Spleen (tissue), 11 donors: ENCODE results near the gene SNAPC1. TPM values are rescaled to one million over a fixed set of nuclear protein-coding genes. Genes with fewer than 3 reads are reported as not detected.
"Not testable (repeated sequence)": the region's sequence is repeated elsewhere in the genome, so short reads cannot be mapped to it uniquely, and the experiment has no call there.

Experiments
- DNase-seq: peaks from one replicate; pipeline ENCODE4 v3.0.0-alpha.2; 2020
- H3K27ac ChIP-seq, 8 donors: fragments of 200-600 bp; sonication (generic) in 7 of 8; 1 replicate in 4 of 8; 2 replicates in 4 of 8; pipeline versions ENCODE4 v1.5.0 to v1.8.0; 2016 to 2021; ENCODE audit warnings: inconsistent platforms in 4 of 8, mild to moderate bottlenecking in 4 of 8, moderate library complexity in 1 of 8
- H3K27me3 ChIP-seq, 7 donors: fragments of 200-600 bp; sonication (generic) in 6 of 7; replicated peaks in 1 of 7; 1 replicate in 4 of 7; 2 replicates in 3 of 7; pipeline versions ENCODE4 v1.5.0 to v1.8.0; 2016 to 2021; ENCODE audit warnings: inconsistent platforms in 3 of 7, mild to moderate bottlenecking in 1 of 7
- H3K36me3 ChIP-seq, 6 donors: fragments of 200-600 bp; sonication (generic) in 5 of 6; 1 replicate in 4 of 6; 2 replicates in 2 of 6; pipeline versions ENCODE4 v1.5.0 to v1.8.0; 2016 to 2021; ENCODE audit warnings: inconsistent platforms in 2 of 6
- H3K4me1 ChIP-seq, 6 donors: fragments of 200-600 bp; sonication (generic) in 5 of 6; 1 replicate in 3 of 6; 2 replicates in 3 of 6; pipeline versions ENCODE4 v1.5.0 to v1.8.0; 2016 to 2021; ENCODE audit warnings: inconsistent platforms in 3 of 6
- H3K4me3 ChIP-seq, 8 donors: fragments of 200-600 bp; sonication (generic) in 7 of 8; 1 replicate in 4 of 8; 2 replicates in 4 of 8; pipeline versions ENCODE4 v1.5.0 to v1.8.0; 2016 to 2021; ENCODE audit warnings: inconsistent platforms in 4 of 8, mild to moderate bottlenecking in 4 of 8, moderate library complexity in 2 of 8
- H3K9me3 ChIP-seq, 8 donors: fragments of 200-600 bp; sonication (generic) in 7 of 8; 1 replicate in 4 of 8; 2 replicates in 4 of 8; pipeline versions ENCODE4 v1.5.0 to v1.8.0; 2016 to 2021; ENCODE audit warnings: inconsistent platforms in 4 of 8
- CTCF ChIP-seq, 11 experiments: fragments of 200-600 bp in 7 of 11; fragments of 450-650 bp in 4 of 11; sonication (generic) in 4 of 11; IDR thresholded peaks in 8 of 11; conservative IDR thresholded peaks in 3 of 11; 1 replicate in 7 of 11; 2 replicates in 4 of 11; pipeline versions ENCODE4 v1.4.0 to v1.8.0; 2016 to 2021; ENCODE audit warnings: antibody characterized with exemption in 11 of 11, inconsistent platforms in 4 of 11, mild to moderate bottlenecking in 1 of 11
- POLR2A ChIP-seq, 3 donors: fragments of 450-650 bp; IDR thresholded peaks; one replicate each; pipeline ENCODE4 v1.5.1; 2017; ENCODE audit warnings: antibody characterized with exemption in 3 of 3, mild to moderate bottlenecking in 1 of 3
- POLR2AphosphoS5 ChIP-seq, 3 donors: sonication (generic); formaldehyde crosslinking; IDR thresholded peaks; one replicate each; pipeline ENCODE4 v1.5.1; 2017; ENCODE audit warnings: antibody characterized with exemption in 3 of 3
- whole genome bisulfite sequencing, 5 donors: extraction: QIAGEN DNeasy Blood & Tissue Kit in 3 of 5; methylation state at CpG; one replicate each; pipeline versions ENCODE4 v1.1.5 to v1.1.7; 2013 to 2018; 5-methylcytosine and 5-hydroxymethylcytosine counted together
- intact Hi-C: fragments of 100-400 bp; cut with DNase I; formaldehyde crosslinking; loops from one replicate; pipeline ENCODE4 v1.15.0; 2023; ENCODE audit warnings: low total_unique reads
- polyA plus RNA-seq, 3 donors: library from polyadenylated mRNA; stranded (reverse); fragments of 200-250 nt; gene quantifications; one replicate each; pipeline ENCODE4 v1.2.1, GENCODE V29; 2013
- total RNA-seq, 7 donors: library from RNA; depleted of rRNA in 3 of 7; stranded (reverse); fragments of >200 nt in 3 of 7; fragmentation: NEBNext Ultra II Directional in 4 of 7; extraction: Animal tissue kit (Norgen Biotek cat#: 25700) in 4 of 7; gene quantifications; one replicate each; pipeline versions ENCODE4 v1.1.0 to v1.2.1, GENCODE V29; 2016 to 2021
- donor health status: healthy with polysubstance abuse.
- donor health status: DM: no; HTN: no; CAD: no; lungs with moderate emphysema.
- donor health status: DM: no; HTN: no; CAD: no.
- donor health status: Bipolar disorder and iron deficiency.
- donor health status: healthy.
- donor health status: DM: no; HTN: no; CAD: no.
- donor health status: DM: yes; HTN: yes; CAD: no.

The SNAPC1 gene
- total and polyA plus RNA-seq, 10 donors: 3.3 to 12.2 (median 5.8) TPM

- intact Hi-C loops: no loop called here
- no peak overlapping the region for H3K27ac ChIP-seq
- H3K9me3 ChIP-seq: no peaks in the 10 kb centered on the region
- no peak for DNase-seq
- 92 to 98% (median 94%) methylated on average over 5 of the region's 5 CpGs for WGBS, 5 donors
- H3K4me1 ChIP-seq: peaks cover 0 to 12% (median 0%) of the 10 kb centered on the region in 6 donors
- no peak overlapping the region for H3K4me3 ChIP-seq
- no peaks in the 10 kb centered on the region for H3K27me3 ChIP-seq
- no peak for TF ChIP-seq CTCF (IDR thresholded peaks at IDR 0.05 in 8 of 11, conservative IDR thresholded peaks at IDR 0.05 in 3 of 11)
- no peak for TF ChIP-seq POLR2A (IDR thresholded peaks at IDR 0.05)
- TF ChIP-seq POLR2AphosphoS5 (IDR thresholded peaks at IDR 0.05): no peak
- peaks cover 7 to 98% (median 82%) of the 10 kb centered on the region in 6 donors for H3K36me3 ChIP-seq
These were observed 18.0 kb upstream of the SNAPC1 start for GRCh38 chr14:61744238-61744637.

GRCh38 chr14:61746346-61746745 is 15.9 kb upstream of the SNAPC1 start:
- H3K9me3 ChIP-seq, H3K4me3 ChIP-seq, DNase-seq, intact Hi-C loops, H3K27me3 ChIP-seq: not testable (repeated sequence)
- Histone ChIP-seq H3K4me1 (peaks cover 0 to 33% (median 12%) of the 10 kb centered on the region in 6 donors), H3K36me3 (peaks cover 5 to 85% (median 65%) of the 10 kb centered on the region in 6 donors), H3K27ac (peak overlapping the region in 2 of 8 donors; percentile 26 to 48)
- 81 to 94% (median 86%) methylated on average over 3 of the region's 3 CpGs for WGBS, 5 donors

GRCh38 chr14:61746881-61747280 is 15.3 kb upstream of the SNAPC1 start:
- Histone ChIP-seq H3K9me3 (no peaks in the 10 kb centered on the region), H3K36me3 (peaks cover 5 to 80% (median 59%) of the 10 kb centered on the region in 6 donors), H3K4me3 (no peak overlapping the region), H3K4me1 (peaks cover 0 to 38% (median 17%) of the 10 kb centered on the region in 6 donors), H3K27ac (peak overlapping the region in 2 of 8 donors; percentile 26 to 48), H3K27me3 (no peaks in the 10 kb centered on the region)
- DNase-seq: no peak
- no peak for TF ChIP-seq CTCF (IDR thresholded peaks at IDR 0.05 in 8 of 11, conservative IDR thresholded peaks at IDR 0.05 in 3 of 11)
- no peak for TF ChIP-seq POLR2AphosphoS5 (IDR thresholded peaks at IDR 0.05)
- TF ChIP-seq POLR2A (IDR thresholded peaks at IDR 0.05): no peak
- intact Hi-C loops: no loop called here

- H3K36me3 ChIP-seq: peaks cover 5 to 75% (median 55%) of the 10 kb centered on the region in 6 donors
- H3K9me3 ChIP-seq: no peaks in the 10 kb centered on the region
- no peak overlapping the region for H3K4me3 ChIP-seq
- TF ChIP-seq CTCF (IDR thresholded peaks at IDR 0.05 in 8 of 11, conservative IDR thresholded peaks at IDR 0.05 in 3 of 11) (no peak), POLR2A (IDR thresholded peaks at IDR 0.05) (no peak), POLR2AphosphoS5 (IDR thresholded peaks at IDR 0.05) (no peak)
- no peak overlapping the region for H3K27ac ChIP-seq
- H3K4me1 ChIP-seq: peaks cover 3 to 43% (median 22%) of the 10 kb centered on the region in 6 donors
- WGBS, 5 donors: 76 to 92% (median 86%) methylated on average over 3 of the region's 3 CpGs
- no peak for DNase-seq
- intact Hi-C loops: no loop called here
- no peaks in the 10 kb centered on the region for H3K27me3 ChIP-seq
These were observed 14.9 kb upstream of the SNAPC1 start for GRCh38 chr14:61747342-61747741.

DNA sequence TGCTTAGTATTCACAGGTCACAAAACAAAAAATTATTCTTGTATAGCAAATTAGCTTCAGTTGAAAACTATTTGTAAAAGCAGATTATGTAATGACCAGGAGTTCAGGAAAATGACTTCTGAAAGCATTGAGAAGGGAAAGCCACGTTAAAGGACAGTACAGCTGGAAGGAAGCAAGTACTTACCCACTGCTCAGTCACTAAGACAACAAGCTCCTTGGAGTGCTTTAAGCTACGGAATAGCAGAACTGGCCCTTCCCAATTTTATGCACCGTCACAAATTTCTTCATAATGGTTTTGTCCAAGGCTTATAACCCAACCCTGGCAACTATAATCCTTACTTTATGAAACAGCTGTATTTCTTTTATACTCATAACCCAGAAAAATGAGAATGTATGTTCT is 13.0 kb upstream of the SNAPC1 start:
- Histone ChIP-seq H3K4me3 (no peak overlapping the region), H3K27me3 (no peaks in the 10 kb centered on the region), H3K27ac (peak overlapping the region in 5 of 8 donors; percentile 8 to 91 (median 34)), H3K4me1 (peaks cover 8 to 51% (median 28%) of the 10 kb centered on the region in 6 donors), H3K36me3 (peaks cover 5 to 56% (median 38%) of the 10 kb centered on the region in 6 donors), H3K9me3 (no peaks in the 10 kb centered on the region)
- 33 to 61% (median 40%) methylated on average over 3 of the region's 3 CpGs for WGBS, 5 donors
- intact Hi-C loops: no loop called here
- DNase-seq: no peak
- no peak for TF ChIP-seq POLR2A (IDR thresholded peaks at IDR 0.05)
- peak in 1 of 3 donors; percentile 48 for TF ChIP-seq POLR2AphosphoS5 (IDR thresholded peaks at IDR 0.05)
- TF ChIP-seq CTCF (IDR thresholded peaks at IDR 0.05 in 8 of 11, conservative IDR thresholded peaks at IDR 0.05 in 3 of 11): no peak
